Left kidney (tissue), 2 donors: Measurements from ENCODE around the gene DNAI2. TPM values are rescaled to one million over a fixed set of nuclear protein-coding genes. Genes with fewer than 3 reads are reported as not detected.
"Not testable (repeated sequence)": the region's sequence is repeated elsewhere in the genome, so short reads cannot be mapped to it uniquely, and the experiment has no call there.

Experiments used
- DNase-seq: peaks from one replicate; pipeline ENCODE4 v3.0.0-alpha.2; 2013
- polyA plus RNA-seq: library from polyadenylated mRNA; unstranded; fragments of 120-200 nt; gene quantifications from one replicate; pipeline ENCODE4 v1.2.1, GENCODE V29; 2013; ENCODE audit not compliant: insufficient read length

DNAI2 gene
- polyA plus RNA-seq, 1 donor, result 0.12 TPM

- DNase-seq, result peak; percentile 39
Measured at GRCh38 chr17:74245145-74245831, 28.7 kb upstream of the DNAI2 start.

GRCh38 chr17:74245871-74246270, 28.2 kb upstream of the DNAI2 start:
- DNase-seq, result no peak

DNA sequence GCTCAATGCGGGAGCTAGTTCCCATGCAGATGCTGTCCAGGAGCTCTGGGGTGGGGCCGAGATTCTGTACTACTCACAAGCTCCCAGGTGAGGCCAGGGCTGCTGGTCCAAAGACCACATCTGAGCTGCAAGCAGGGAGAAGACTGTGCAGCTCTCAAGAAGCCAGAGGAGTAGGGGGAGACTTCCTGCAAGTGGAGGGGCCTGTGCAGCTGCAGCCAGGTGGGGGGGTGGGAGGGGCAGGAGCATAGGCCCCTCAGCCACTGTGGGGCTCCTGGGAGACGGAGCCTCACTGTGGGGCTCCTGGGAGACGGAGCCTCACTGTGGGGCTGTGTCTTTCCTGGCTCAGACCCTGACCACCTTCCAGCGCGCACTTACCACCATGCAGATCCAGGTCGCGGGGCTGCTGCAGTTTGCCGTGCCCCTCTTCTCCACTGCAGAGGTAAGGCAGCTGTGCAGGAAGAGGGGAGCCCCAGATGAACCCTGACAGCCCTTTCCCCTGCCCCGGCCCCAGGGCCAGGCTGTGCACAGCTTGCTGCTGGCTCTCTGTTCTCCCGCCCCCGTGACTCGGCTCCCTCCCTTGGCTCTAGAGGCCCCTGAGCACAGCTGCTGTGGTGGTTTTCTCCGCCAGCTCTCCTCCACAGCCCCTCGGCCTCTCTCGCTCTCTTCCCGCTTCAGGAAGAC, 24.3 kb upstream of the DNAI2 start:
- no peak for DNase-seq

DNA sequence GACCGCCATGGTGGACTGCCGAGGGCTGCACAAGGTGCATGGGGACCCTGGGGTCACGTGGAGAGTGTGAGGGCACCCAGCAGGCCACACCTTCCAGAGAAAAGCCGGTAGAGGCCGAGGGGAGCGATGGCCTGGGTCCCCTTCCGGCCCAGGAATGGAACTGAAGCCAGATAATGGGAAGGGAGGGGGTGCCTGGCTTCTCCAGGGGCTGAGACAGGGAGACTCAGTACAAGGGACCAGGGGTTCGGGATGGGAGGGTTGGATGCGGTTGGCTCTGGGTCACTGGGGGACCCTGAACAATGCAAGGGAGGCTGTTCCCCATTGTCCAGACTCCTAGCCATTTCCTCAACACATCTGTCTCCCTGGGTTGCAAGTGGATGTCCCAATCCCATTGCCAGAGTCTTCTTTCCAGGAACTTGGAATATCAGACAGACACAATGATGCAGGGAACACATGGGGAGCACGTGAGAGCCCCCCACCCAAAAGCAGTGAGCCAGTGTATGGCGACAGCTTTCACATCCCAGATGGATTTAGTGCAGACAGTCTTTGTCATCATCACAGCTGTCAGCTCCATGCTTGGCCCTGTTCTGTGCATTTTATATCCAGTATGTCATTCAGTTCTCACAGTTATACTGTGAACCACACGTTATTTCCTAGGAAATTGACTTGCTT, 23.6 kb upstream of the DNAI2 start:
- DNase-seq, result no peak

GRCh38 chr17:74251051-74251450, 23.0 kb upstream of the DNAI2 start:
- DNase-seq, result no peak

DNA sequence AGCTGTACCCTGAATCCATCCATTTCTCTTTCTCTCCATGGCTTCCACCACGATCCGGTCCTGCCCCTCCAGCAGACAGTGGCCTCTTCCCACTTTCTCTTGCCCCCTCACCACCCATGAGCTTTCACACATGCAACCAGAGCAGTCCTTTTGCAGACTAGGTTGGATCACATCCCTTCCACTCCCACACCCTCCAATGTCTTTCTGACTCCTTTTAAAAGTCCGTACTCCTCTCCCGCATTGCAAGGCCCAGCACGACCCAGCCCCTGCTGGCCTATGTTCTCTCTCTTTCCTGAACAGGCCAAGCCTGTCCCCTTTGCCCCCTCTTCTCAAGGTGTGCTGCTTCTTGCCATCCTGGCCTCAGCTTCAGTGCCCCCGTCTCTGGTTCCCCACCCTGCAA, 22.5 kb upstream of the DNAI2 start:
- no peak for DNase-seq

GRCh38 chr17:74252211-74252610, 21.8 kb upstream of the DNAI2 start:
- no peak for DNase-seq

GRCh38 chr17:74253036-74253435, 21.0 kb upstream of the DNAI2 start:
- DNase-seq, result no peak

GRCh38 chr17:74257311-74257710, 16.7 kb upstream of the DNAI2 start:
- no peak for DNase-seq

DNA sequence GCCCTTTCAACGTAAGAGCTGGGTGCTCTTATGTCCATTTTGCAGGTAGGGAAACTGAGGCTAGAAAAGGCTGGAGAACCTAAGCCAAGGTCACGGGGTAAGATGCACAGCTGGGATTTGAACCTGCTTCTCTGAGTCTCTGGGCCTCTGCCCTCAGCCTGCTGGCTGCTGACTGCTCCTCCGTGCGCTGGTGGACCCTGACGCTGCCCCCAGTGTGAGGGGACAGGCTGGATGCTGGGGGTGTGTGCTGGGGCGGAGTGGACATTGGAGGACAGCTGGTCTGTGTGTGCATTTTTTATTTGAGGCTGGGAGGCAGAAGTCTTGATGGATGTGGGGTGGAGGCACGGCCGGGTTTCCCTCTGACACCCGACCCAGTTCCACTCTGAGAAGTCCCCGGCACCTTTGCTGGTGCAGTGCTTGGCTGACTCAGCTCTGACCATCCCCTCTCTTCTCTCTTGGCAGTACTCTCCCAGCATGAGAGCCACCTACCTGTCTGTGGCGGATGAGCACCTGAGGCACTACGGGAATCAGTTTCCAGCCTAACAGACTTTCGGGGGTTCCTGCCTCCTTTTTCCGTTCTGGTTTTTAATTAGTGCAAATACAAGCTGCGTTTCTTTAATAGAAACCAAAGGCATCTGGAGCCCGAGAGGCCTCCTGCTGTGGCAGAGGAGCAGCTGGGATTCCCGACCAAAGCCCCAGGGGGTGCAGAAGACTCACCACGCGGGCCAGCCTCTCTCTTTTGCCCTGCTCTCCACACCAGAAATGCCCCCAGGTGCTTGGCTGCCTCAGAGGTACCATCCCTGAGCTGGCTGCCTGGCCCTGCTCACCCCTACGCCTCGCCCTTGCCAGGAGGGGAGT, 14.1 kb upstream of the DNAI2 start:
- no peak for DNase-seq

- DNase-seq, result no peak
Measured at GRCh38 chr17:74260525-74260850, 13.5 kb upstream of the DNAI2 start.

- no peak for DNase-seq
Measured at GRCh38 chr17:74262601-74263000, 11.4 kb upstream of the DNAI2 start.

DNA sequence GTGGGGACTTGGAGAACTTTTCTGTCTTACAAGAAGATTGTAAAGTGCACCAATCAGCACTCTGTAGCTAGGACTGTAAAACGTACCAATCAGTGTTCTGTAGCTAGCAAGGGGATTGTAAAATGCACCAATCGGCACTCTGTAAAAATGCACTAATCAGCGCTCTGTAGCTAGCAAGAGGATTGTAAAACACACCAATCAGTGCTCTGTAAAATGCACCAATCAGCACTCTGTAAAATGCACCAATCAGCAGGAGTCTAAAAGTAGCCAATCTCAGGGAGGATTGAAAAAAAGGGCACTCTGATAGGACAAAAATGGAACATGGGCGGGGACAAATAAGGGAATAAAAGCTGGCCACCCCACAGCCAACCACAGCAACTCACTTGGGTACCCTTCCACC, 7.0 kb upstream of the DNAI2 start:
- DNase-seq, result not testable (repeated sequence)

DNA sequence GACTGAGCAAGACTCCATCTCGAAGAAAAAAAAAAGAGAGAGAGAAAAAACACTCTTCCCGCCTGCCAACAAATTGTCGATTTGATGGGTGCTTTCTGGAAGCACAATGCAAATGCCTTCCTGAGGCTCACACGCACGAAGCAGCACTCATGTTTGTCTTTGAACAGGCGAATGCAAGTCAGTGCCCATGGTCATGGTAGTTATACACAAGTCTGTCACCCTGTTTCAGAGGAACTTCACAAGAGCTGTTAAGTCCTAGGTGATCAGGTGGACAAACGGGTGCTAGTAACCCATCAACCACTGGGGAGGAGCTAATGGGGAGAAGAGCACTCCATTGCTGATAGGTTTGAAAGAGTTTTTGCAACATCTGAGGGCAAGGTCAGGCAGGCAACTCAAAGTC, 6.5 kb upstream of the DNAI2 start:
- DNase-seq, result no peak

DNA sequence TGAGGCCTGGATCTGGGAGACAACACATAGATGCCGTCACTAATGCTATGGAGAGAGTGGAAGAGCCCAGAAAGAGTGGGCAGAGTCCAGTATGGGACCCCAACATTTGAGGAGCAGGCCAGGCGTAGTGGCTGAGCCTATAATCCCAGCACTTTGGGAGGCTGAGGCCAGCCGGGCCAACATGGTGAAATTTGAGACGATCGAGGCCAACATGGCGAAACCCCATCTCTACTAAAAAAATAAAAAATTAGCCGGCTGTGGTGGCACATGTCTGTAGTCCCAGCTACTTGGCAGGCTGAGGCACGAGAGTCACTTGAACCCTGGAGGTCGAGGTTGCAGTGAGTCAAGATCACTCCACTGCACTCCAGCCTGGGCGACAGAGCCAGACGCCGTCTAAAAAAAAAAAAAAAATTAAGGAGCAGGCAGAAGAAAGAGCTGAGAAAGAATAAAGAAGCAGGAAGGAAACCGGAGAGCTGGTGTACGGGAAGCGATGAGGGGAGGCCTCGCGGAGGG, 6.0 kb upstream of the DNAI2 start:
- no peak for DNase-seq

DNA sequence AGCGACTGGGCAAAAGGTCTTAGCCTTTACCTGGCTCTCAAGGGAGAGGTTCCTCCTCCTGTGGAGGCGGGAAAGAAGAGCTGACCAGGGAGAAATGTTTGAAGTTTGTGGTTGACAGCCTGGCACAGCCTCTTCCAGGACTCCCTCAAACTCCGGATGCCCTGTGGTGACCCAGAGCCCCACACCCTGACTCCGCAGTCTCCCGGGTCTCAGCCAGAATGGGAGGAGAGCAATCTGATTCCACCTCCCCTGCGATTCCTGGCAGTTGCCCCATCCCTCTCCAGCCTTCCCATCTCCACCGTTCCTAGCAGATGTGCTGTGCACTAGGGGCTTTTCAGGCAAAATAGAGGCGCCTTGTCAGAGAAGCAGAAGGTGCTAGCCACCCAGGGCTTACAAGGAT, 5.5 kb upstream of the DNAI2 start:
- no peak for DNase-seq

DNA sequence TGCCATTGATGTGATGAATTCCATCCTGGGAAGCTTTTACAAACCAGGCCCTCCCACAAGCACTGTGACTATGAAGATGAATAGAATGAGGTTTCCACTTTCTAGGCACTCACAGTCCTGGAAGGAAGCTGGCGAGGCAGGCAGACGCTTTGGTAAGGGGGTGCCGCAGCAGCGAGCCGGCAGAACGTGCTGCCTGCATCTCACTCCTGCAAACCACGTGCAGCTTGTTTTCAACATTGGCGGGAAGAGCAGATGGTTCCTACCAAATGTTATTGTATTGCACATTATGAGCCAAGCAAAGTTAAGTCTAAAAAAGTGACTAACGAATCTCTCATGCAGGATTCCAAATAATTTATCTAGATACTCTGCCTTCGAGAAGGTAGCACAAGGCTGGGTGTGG, 3.7 kb upstream of the DNAI2 start:
- no peak for DNase-seq

DNA sequence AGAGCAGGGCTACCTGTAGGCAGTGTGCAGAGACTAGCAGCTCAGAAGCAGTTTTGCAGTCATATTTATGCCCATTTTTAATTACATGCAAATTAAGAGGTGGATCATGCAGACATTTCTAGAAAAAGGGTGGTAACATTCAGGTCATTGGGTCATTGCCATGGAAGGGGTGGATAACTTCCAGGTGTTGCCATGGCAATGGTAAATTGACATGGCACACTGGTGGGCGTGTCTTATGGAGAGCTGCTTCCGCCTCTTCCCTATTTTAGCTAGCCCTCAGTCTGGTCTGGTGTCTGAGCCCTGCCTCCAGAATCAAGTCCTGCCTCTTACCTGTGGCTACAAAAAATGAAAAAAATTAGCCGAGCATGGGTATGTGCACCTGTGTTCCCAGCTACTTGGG, 2.8 kb upstream of the DNAI2 start:
- no peak for DNase-seq

DNA sequence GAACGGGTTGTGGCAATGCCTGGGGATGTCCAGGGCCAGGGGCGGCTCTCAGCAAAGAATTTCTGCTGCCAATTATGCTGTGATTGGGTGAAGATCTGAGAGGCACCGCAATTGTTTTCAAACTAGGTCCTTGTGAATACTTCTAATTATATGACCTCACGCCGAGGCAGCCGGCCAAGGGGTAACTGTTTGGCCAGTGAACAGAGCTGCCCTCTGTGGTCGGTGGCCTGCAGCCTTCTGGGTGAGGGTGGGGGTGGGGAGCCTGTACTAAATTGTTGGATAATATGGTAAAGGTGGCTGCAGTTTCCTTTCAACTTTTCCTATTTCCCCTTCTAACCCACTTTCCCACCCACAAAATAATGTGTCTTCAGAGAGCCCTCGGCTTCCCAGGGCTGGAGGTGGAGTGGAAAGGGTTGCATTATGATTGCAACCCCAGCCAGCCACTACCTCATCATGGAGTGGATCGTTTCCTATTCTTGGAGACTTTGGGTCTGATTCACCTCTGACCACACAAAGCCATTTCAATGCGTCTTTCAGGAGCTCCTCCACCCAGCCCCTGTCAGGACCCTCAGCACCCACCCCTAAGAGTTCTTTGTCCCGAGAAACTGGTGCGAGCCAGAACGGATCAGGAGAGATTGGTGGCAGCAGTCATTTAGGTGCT, 2.0 kb upstream of the DNAI2 start:
- no peak for DNase-seq

DNA sequence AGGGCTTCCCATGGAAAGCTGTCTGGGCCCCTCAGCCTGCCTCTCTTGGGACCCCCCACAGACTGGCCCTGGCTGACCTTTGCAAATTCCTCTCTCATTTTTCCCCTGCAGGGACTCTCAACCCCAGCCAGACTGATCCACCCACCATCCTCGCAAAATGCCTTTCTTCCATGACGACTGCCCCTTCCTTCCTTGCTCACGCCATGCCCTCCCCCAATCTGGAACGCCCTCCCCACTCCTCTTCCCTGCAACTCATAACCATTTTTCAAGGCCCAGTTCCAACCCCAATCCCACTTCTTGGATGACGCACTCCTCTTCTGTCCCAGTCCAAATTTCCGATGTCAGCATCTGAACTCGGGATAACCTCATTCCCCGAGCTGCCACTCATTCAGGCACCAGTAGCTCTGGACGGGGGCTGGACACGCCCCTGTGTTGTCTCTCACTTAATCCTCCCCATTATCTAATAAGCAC, 1.3 kb upstream of the DNAI2 start:
- DNase-seq, result no peak

GRCh38 chr17:74274709-74275340, 791 bp downstream of the DNAI2 start:
- no peak for DNase-seq
